Heart left ventricle (tissue), 16 donors: Measurements from ENCODE around the gene UBE2E3. TPM values are rescaled to one million over a fixed set of nuclear protein-coding genes. Genes with fewer than 3 reads are reported as not detected.
A peak's percentile ranks its signal among the peaks of the same experiment; 100 is the strongest.

Experiments
- ATAC-seq, 4 donors: fragments of 200-7000 bp; cut with Tn5 transposase; one replicate each; pipeline ENCODE4 v1.9.1; 2020 to 2022; ENCODE audit warnings: moderate library complexity in 4 of 4, mild to moderate bottlenecking in 3 of 4, moderate number of reproducible peaks in 1 of 4
- DNase-seq, 5 donors: peaks; one replicate each; pipeline ENCODE4 v3.0.0-alpha.2; 2020
- H3K27ac ChIP-seq, 12 donors: fragments of 200-600 bp; sonication (generic) in 4 of 12; one replicate each; pipeline versions ENCODE4 v1.5.0 to v1.8.0; 2016 to 2022; ENCODE audit warnings: mild to moderate bottlenecking in 2 of 12
- H3K27me3 ChIP-seq, 9 donors: fragments of 200-600 bp; sonication (generic) in 2 of 9; one replicate each; pipeline versions ENCODE4 v1.5.1 to v1.8.0; 2016 to 2022; ENCODE audit warnings: mild to moderate bottlenecking in 3 of 9
- H3K36me3 ChIP-seq, 9 donors: fragments of 200-600 bp; sonication (generic) in 2 of 9; one replicate each; pipeline versions ENCODE4 v1.5.0 to v1.8.0; 2018 to 2022; ENCODE audit warnings: mild to moderate bottlenecking in 2 of 9
- H3K4me1 ChIP-seq, 12 donors: fragments of 200-600 bp; sonication (generic) in 4 of 12; one replicate each; pipeline versions ENCODE4 v1.5.0 to v1.8.0; 2016 to 2022; ENCODE audit warnings: mild to moderate bottlenecking in 3 of 12
- H3K4me3 ChIP-seq, 12 donors: fragments of 200-600 bp; sonication (generic) in 4 of 12; one replicate each; pipeline versions ENCODE4 v1.5.0 to v1.8.0; 2017 to 2022; ENCODE audit warnings: mild to moderate bottlenecking in 9 of 12, moderate library complexity in 4 of 12
- H3K9me3 ChIP-seq, 12 donors: fragments of 200-600 bp; sonication (generic) in 4 of 12; one replicate each; pipeline versions ENCODE4 v1.5.0 to v1.8.0; 2016 to 2022; ENCODE audit warnings: mild to moderate bottlenecking in 1 of 12
- CTCF ChIP-seq, 12 donors: fragments of 200-600 bp; sonication (generic) in 4 of 12; IDR thresholded peaks; one replicate each; pipeline versions ENCODE4 v1.5.0 to v1.8.0; 2018 to 2022; ENCODE audit warnings: antibody characterized with exemption in 12 of 12, mild to moderate bottlenecking in 5 of 12
- POLR2A ChIP-seq, 2 donors: fragments of 450-650 bp; IDR thresholded peaks; one replicate each; pipeline ENCODE4 v1.6.1; 2017; ENCODE audit warnings: antibody characterized with exemption in 2 of 2, mild to moderate bottlenecking in 2 of 2, moderate library complexity in 2 of 2
- WGBS, 4 donors: extraction: QIAGEN DNeasy Blood & Tissue Kit in 2 of 4; methylation state at CpG; one replicate each; pipeline versions ENCODE4 v1.1.5 to v1.1.7; 2013 to 2018; 5-methylcytosine and 5-hydroxymethylcytosine counted together
- intact Hi-C, 10 donors: fragments of 100-400 bp; cut with DNase I; formaldehyde crosslinking; loops; one replicate each; pipeline versions ENCODE4 v1.11.1 to v1.14.2; 2022
- polyA plus RNA-seq, 2 donors: library from polyadenylated mRNA; stranded (reverse); fragments of 200-250 nt; gene quantifications; one replicate each; pipeline ENCODE4 v1.2.3, GENCODE V29; 2013
- total RNA-seq, 9 donors: library from RNA; depleted of rRNA in 2 of 9; stranded (reverse); fragments of >200 nt in 2 of 9; fragmentation: NEBNext Ultra II Directional in 3 of 9; extraction: Animal tissue kit (Norgen Biotek cat#: 25700) in 3 of 9; gene quantifications; one replicate each; pipeline versions ENCODE4 v1.1.0 to v1.2.4, GENCODE V29; 2016 to 2023
- donor health status: ischemic (EF 13 %, LVEDD 7.1; RV severe dilation, severe dysfunction).
- donor health status: healthy with polysubstance abuse.
- donor health status: DM: no; HTN: yes; CAD: no.
- donor health status: DM: no; HTN: no; CAD: no.
- donor health status: ischemic (EF 25% LVEDD 6.9; RV normal size, moderate dysfunction).
- donor health status: ischemic (EF 25% LVEDD 5.7; RV mildly dilated, moderate dysfunction).
- donor health status: healthy.
- donor health status: DM: yes; HTN: yes; CAD: no.
- donor health status: ischemic (EF 35%, LVEDD 5.7; RV mildly dilated, moderate dysfunction).
- donor health status: nonischemic (EF 11% LVEDD 7.7; RV severe dilation, severe dysfunction).
- donor health status: DM: yes; HTN: yes; CAD: no.
- donor health status: PGD.
- donor health status: ischemic (EF 29% LVEDD 5.4; RV normal size, mild dysfunction).
- donor health status: nonischemic (EF 23%, LVEDD 6.1; RV moderate dilation, normal function).

Gene UBE2E3
- total and polyA plus RNA-seq, 11 donors = 27.0 to 66.5 (median 52.0) TPM

- no peaks in the 10 kb centered on the region for H3K36me3 ChIP-seq
- intact Hi-C loops = loop anchor here in 6 of 10 donors (10.0 kb wide), 1 partner anchor 928 kb away; no protein-coding TSS in a partner anchor
- peaks cover 0 to 9% (median 0%) of the 10 kb centered on the region in 12 donors for H3K4me1 ChIP-seq
- DNase-seq (no peak), ATAC-seq (no peak)
- no peaks in the 10 kb centered on the region for H3K27me3 ChIP-seq
- no peak for TF ChIP-seq CTCF (IDR thresholded peaks at IDR 0.05)
- no peak for TF ChIP-seq POLR2A (IDR thresholded peaks at IDR 0.05)
- no peak overlapping the region for H3K4me3 ChIP-seq
- no peaks in the 10 kb centered on the region for H3K9me3 ChIP-seq
- no peak overlapping the region for H3K27ac ChIP-seq
Observed at GRCh38 chr2:181052523-181052891, 72.1 kb downstream of the UBE2E3 start.

- no peak for ATAC-seq
- no peak for TF ChIP-seq CTCF (IDR thresholded peaks at IDR 0.05)
- TF ChIP-seq POLR2A (IDR thresholded peaks at IDR 0.05) = no peak
- no peak for DNase-seq
- Histone ChIP-seq H3K4me1 (peaks cover 0 to 9% (median 0%) of the 10 kb centered on the region in 12 donors), H3K9me3 (no peaks in the 10 kb centered on the region), H3K27ac (no peak overlapping the region), H3K4me3 (no peak overlapping the region), H3K27me3 (no peaks in the 10 kb centered on the region), H3K36me3 (no peaks in the 10 kb centered on the region)
- WGBS, 4 donors = 93 to 98% (median 94%) methylated on average over 2 of the region's 2 CpGs
- intact Hi-C loops = loop anchor here in 6 of 10 donors (10.0 kb wide), 1 partner anchor 929 kb away; no protein-coding TSS in a partner anchor
Observed at GRCh38 chr2:181054256-181054655, 73.9 kb downstream of the UBE2E3 start.

GRCh38 chr2:181054843-181055242 is 74.4 kb downstream of the UBE2E3 start:
- Histone ChIP-seq H3K4me3 (no peak overlapping the region), H3K27me3 (no peaks in the 10 kb centered on the region), H3K4me1 (peaks cover 0 to 9% (median 0%) of the 10 kb centered on the region in 12 donors), H3K9me3 (no peaks in the 10 kb centered on the region), H3K36me3 (no peaks in the 10 kb centered on the region), H3K27ac (no peak overlapping the region)
- 57 to 63% (median 60%) methylated on average over 2 of the region's 2 CpGs for WGBS, 4 donors
- intact Hi-C loops = loop anchor here in 8 of 10 donors (5.0 to 10.0 kb wide), 4 partner anchors 73 to 933 kb away; partner anchors contain the start of gene UBE2E3 (in 1 of the 8)
- ATAC-seq = no peak
- DNase-seq = no peak
- TF ChIP-seq CTCF (IDR thresholded peaks at IDR 0.05) (no peak), POLR2A (IDR thresholded peaks at IDR 0.05) (no peak)

GRCh38 chr2:181058378-181059269 is 78.2 kb downstream of the UBE2E3 start:
- H3K36me3 ChIP-seq = peaks cover 0 to 15% (median 6%) of the 10 kb centered on the region in 9 donors
- ATAC-seq (no peak), DNase-seq (no peak)
- no peak for TF ChIP-seq POLR2A (IDR thresholded peaks at IDR 0.05)
- peak; percentile 50 to 69 (median 60) for TF ChIP-seq CTCF (IDR thresholded peaks at IDR 0.05)
- H3K27me3 ChIP-seq = no peaks in the 10 kb centered on the region
- no peak overlapping the region for H3K27ac ChIP-seq
- WGBS, 4 donors = 70 to 75% (median 72%) methylated on average over 7 of the region's 7 CpGs
- peaks cover 0 to 9% (median 0%) of the 10 kb centered on the region in 12 donors for H3K4me1 ChIP-seq
- H3K9me3 ChIP-seq = no peaks in the 10 kb centered on the region
- H3K4me3 ChIP-seq = no peak overlapping the region
- intact Hi-C loops = loop anchor here in 9 of 10 donors (2.0 to 10.0 kb wide), 5 partner anchors 76 to 936 kb away; partner anchors contain the start of gene UBE2E3 (in 1 of the 9)
